Measurements from ENCODE around the gene SSR1. TPM values are rescaled to one million over a fixed set of nuclear protein-coding genes. Genes with fewer than 3 reads are reported as not detected.

Gene SSR1
- total and polyA plus RNA-seq, 2 of the 13 experiments (the other 11 are each of a cell fraction or from before 2014, with no cell fraction given): 203 to 243 TPM

DNA sequence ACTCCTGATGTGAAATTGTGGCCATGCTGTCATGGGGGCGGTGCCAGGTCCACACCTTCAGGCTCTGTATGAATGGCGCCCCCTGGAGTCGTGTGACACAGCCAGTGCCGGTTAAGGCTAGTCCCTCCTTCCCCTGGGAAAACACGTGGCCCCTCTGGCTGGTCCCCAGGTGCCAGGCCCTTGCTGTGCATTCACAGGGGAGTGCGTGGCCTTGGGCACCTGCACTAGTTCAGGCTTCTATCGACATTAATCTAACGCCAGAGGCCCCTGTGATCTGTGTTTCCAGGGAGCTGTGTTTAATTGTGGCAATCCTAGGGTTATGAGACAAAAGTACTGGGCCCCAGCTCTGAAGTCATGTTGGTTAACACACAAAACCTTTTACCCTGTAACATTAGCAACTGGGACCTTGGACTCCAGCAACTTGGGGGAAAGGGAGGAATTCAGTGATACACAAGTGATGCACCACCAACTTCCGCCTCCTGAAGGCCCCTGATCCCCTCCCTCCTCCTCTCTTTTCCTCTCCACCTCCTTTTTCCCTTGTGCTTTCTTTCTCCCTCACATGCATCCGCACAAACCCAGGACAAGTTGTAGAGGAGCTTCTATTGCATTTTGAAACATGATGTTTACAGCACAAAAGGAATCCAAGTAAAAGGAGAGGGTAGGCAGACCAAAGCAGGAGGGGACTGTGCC lies 74.0 kb downstream of the SSR1 start (continued):
- TF ChIP-seq, protein P1, sequence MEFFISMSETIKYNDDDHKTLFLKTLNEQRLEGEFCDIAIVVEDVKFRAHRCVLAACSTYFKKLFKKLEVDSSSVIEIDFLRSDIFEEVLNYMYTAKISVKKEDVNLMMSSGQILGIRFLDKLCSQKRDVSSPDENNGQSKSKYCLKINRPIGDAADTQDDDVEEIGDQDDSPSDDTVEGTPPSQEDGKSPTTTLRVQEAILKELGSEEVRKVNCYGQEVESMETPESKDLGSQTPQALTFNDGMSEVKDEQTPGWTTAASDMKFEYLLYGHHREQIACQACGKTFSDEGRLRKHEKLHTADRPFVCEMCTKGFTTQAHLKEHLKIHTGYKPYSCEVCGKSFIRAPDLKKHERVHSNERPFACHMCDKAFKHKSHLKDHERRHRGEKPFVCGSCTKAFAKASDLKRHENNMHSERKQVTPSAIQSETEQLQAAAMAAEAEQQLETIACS (CRISPR knock-in tag; IDR thresholded peaks at IDR 0.05): no peak
- TF ChIP-seq BRCA1 (CRISPR knock-in tag; IDR thresholded peaks at IDR 0.05): no peak
- TF ChIP-seq SMARCE1 (IDR thresholded peaks at IDR 0.05; ENCODE audit: borderline replicate concordance): no peak
- TF ChIP-seq, protein P2, sequence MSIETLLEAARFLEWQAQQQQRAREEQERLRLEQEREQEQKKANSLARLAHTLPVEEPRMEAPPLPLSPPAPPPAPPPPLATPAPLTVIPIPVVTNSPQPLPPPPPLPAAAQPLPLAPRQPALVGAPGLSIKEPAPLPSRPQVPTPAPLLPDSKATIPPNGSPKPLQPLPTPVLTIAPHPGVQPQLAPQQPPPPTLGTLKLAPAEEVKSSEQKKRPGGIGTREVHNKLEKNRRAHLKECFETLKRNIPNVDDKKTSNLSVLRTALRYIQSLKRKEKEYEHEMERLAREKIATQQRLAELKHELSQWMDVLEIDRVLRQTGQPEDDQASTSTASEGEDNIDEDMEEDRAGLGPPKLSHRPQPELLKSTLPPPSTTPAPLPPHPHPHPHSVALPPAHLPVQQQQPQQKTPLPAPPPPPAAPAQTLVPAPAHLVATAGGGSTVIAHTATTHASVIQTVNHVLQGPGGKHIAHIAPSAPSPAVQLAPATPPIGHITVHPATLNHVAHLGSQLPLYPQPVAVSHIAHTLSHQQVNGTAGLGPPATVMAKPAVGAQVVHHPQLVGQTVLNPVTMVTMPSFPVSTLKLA (IDR thresholded peaks at IDR 0.05): peak; percentile 85
- TF ChIP-seq CEBPG (CRISPR knock-in tag; IDR thresholded peaks at IDR 0.05): peak; percentile 43; the same call in 1 of the 2 replicates
- TF ChIP-seq, protein P3, sequence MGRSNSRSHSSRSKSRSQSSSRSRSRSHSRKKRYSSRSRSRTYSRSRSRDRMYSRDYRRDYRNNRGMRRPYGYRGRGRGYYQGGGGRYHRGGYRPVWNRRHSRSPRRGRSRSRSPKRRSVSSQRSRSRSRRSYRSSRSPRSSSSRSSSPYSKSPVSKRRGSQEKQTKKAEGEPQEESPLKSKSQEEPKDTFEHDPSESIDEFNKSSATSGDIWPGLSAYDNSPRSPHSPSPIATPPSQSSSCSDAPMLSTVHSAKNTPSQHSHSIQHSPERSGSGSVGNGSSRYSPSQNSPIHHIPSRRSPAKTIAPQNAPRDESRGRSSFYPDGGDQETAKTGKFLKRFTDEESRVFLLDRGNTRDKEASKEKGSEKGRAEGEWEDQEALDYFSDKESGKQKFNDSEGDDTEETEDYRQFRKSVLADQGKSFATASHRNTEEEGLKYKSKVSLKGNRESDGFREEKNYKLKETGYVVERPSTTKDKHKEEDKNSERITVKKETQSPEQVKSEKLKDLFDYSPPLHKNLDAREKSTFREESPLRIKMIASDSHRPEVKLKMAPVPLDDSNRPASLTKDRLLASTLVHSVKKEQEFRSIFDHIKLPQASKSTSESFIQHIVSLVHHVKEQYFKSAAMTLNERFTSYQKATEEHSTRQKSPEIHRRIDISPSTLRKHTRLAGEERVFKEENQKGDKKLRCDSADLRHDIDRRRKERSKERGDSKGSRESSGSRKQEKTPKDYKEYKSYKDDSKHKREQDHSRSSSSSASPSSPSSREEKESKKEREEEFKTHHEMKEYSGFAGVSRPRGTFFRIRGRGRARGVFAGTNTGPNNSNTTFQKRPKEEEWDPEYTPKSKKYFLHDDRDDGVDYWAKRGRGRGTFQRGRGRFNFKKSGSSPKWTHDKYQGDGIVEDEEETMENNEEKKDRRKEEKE (IDR thresholded peaks at IDR 0.05): no peak
- TF ChIP-seq, protein P4, sequence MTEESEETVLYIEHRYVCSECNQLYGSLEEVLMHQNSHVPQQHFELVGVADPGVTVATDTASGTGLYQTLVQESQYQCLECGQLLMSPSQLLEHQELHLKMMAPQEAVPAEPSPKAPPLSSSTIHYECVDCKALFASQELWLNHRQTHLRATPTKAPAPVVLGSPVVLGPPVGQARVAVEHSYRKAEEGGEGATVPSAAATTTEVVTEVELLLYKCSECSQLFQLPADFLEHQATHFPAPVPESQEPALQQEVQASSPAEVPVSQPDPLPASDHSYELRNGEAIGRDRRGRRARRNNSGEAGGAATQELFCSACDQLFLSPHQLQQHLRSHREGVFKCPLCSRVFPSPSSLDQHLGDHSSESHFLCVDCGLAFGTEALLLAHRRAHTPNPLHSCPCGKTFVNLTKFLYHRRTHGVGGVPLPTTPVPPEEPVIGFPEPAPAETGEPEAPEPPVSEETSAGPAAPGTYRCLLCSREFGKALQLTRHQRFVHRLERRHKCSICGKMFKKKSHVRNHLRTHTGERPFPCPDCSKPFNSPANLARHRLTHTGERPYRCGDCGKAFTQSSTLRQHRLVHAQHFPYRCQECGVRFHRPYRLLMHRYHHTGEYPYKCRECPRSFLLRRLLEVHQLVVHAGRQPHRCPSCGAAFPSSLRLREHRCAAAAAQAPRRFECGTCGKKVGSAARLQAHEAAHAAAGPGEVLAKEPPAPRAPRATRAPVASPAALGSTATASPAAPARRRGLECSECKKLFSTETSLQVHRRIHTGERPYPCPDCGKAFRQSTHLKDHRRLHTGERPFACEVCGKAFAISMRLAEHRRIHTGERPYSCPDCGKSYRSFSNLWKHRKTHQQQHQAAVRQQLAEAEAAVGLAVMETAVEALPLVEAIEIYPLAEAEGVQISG (CRISPR knock-in tag; IDR thresholded peaks at IDR 0.05): peak; percentile 73
- peak; percentile 69; the same call in 1 of the 2 replicates for TF ChIP-seq KLF9 (CRISPR knock-in tag; IDR thresholded peaks at IDR 0.05; ENCODE audit: low read depth)
- TF ChIP-seq, protein P5, sequence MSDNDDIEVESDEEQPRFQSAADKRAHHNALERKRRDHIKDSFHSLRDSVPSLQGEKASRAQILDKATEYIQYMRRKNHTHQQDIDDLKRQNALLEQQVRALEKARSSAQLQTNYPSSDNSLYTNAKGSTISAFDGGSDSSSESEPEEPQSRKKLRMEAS (IDR thresholded peaks at IDR 0.05): peak; percentile 99
- TF ChIP-seq ZNF296 (CRISPR knock-in tag; conservative IDR thresholded peaks at IDR 0.05): no peak
- TF ChIP-seq ELF4 (CRISPR knock-in tag; IDR thresholded peaks at IDR 0.05; ENCODE audit: borderline replicate concordance): no peak; the same call in 1 of the 2 replicates
- TF ChIP-seq ATF1 (CRISPR knock-in tag; IDR thresholded peaks at IDR 0.05): peak; percentile 50; the same call in 1 of the 2 replicates
- peak; percentile 73 for TF ChIP-seq GATAD1 (CRISPR knock-in tag; IDR thresholded peaks at IDR 0.05)
- TF ChIP-seq TSC22D2 (CRISPR knock-in tag; IDR thresholded peaks at IDR 0.05; ENCODE audit: borderline replicate concordance): peak; percentile 28; the same call in 1 of the 2 replicates
- TF ChIP-seq IRX3 (CRISPR knock-in tag; IDR thresholded peaks at IDR 0.05; ENCODE audit: borderline replicate concordance, low read depth): peak; percentile 78; the same call in 1 of the 2 replicates
- no peak for TF ChIP-seq SYNCRIP (IDR thresholded peaks at IDR 0.05; ENCODE audit: insufficient read depth, low read depth, low read length)
- TF ChIP-seq NFKBIZ (CRISPR knock-in tag; IDR thresholded peaks at IDR 0.05): no peak
- peak; percentile 27 for TF ChIP-seq POGZ (CRISPR knock-in tag; IDR thresholded peaks at IDR 0.05)
- TF ChIP-seq ZNF510 (CRISPR knock-in tag; IDR thresholded peaks at IDR 0.05; ENCODE audit: low read depth): no peak
- TF ChIP-seq, protein P6, sequence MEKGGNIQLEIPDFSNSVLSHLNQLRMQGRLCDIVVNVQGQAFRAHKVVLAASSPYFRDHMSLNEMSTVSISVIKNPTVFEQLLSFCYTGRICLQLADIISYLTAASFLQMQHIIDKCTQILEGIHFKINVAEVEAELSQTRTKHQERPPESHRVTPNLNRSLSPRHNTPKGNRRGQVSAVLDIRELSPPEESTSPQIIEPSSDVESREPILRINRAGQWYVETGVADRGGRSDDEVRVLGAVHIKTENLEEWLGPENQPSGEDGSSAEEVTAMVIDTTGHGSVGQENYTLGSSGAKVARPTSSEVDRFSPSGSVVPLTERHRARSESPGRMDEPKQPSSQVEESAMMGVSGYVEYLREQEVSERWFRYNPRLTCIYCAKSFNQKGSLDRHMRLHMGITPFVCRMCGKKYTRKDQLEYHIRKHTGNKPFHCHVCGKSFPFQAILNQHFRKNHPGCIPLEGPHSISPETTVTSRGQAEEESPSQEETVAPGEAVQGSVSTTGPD (CRISPR knock-in tag; IDR thresholded peaks at IDR 0.05): 0 out of 2 replicates have a peak, but pooled peaks have one; percentile 54
